ENCODE measurements around the gene TMEM225B.

GRCh38 chr7:99563650-99564049, 34.4 kb upstream of the TMEM225B start:
- TF ChIP-seq POLR2A (IDR thresholded peaks at IDR 0.05; ENCODE audit: low read depth, low read length) (no peak), TAF1 (IDR thresholded peaks at IDR 0.05; ENCODE audit: low read depth, low read length) (no peak), SPI1 (IDR thresholded peaks at IDR 0.05; ENCODE audit: low read depth, low read length) (no peak), POLR2AphosphoS5 (IDR thresholded peaks at IDR 0.05; ENCODE audit: low read depth, low read length) (no peak), PAX5 (IDR thresholded peaks at IDR 0.05; ENCODE audit: insufficient read depth, low read length, severe bottlenecking) (no peak)

Measured in GM12891 (cell line).